ENCODE results near the gene ARID3B. TPM values are rescaled to one million over a fixed set of nuclear protein-coding genes. Genes with fewer than 3 reads are reported as not detected.

ARID3B gene
- total RNA-seq, 1 experiment from 2014 or later: 101 TPM

GRCh38 chr15:74628199-74628598 lies 87.2 kb downstream of the ARID3B start:
- no peak overlapping the region for H2BK120ac ChIP-seq (ENCODE audit: low read depth, low read length, poor library complexity, severe bottlenecking)
- H3K9me3 Mint-ChIP-seq: no peaks in the 10 kb centered on the region
- H3K14ac ChIP-seq (ENCODE audit: insufficient read depth, low read length): no peak overlapping the region
- no peak overlapping the region for H4K5ac ChIP-seq (ENCODE audit: insufficient read length, low read depth, low read length)
- no peak overlapping the region for H2BK15ac ChIP-seq (ENCODE audit: low read depth, low read length)
- H4K91ac ChIP-seq (ENCODE audit: insufficient read length, low read depth, low read length): no peak overlapping the region
- H3K9me3 ChIP-seq (ENCODE audit: control insufficient read depth, low read depth, low read length): no peaks in the 10 kb centered on the region
- no peak overlapping the region for H4K8ac ChIP-seq (replicated peaks; ENCODE audit: insufficient read length, low read depth, low read length)
- no peak overlapping the region for H3T11ph ChIP-seq (ENCODE audit: low read length)
- H3K56ac ChIP-seq (ENCODE audit: insufficient read length, low read depth, low read length): no peak overlapping the region
- no peaks in the 10 kb centered on the region for H3K27me3 ChIP-seq (ENCODE audit: insufficient read depth, low read length)
- H2AK5ac ChIP-seq (ENCODE audit: insufficient read length, low read length): no peak overlapping the region
- peaks cover 37 to 78% (median 76%) of the 10 kb centered on the region in 3 experiments; a peak in 6 of 7 replicates for H3K36me3 Mint-ChIP-seq (ENCODE audit: insufficient read depth in 1 of 3, low read depth in 3 of 3)
- no peak overlapping the region for H2BK20ac ChIP-seq (ENCODE audit: low read depth, low read length, poor library complexity, severe bottlenecking)
- no peak overlapping the region for H3K4me3 Mint-ChIP-seq
- no peak for DNase-seq
- no peaks in the 10 kb centered on the region for H3K4me1 ChIP-seq (ENCODE audit: insufficient read depth, low read length)
- TF ChIP-seq CTCF (conservative IDR thresholded peaks at IDR 0.05): no peak
- peak overlapping the region in 1 of 3 experiments; percentile 16; a peak in 1 of 7 replicates for H3K27ac Mint-ChIP-seq
- no peaks in the 10 kb centered on the region for H3K79me1 ChIP-seq (ENCODE audit: insufficient read depth, low read depth, low read length, poor library complexity, severe bottlenecking)
- H2AFZ ChIP-seq (ENCODE audit: low read length): no peak overlapping the region
- H3K4me2 ChIP-seq (ENCODE audit: insufficient read depth, insufficient read length, low read length): no peak overlapping the region
- H3K4me1 Mint-ChIP-seq: no peaks in the 10 kb centered on the region
- WGBS (ENCODE audit: extremely low coverage, insufficient read length, low lambda C conversion rate): no CpG with 5 or more reads among the region's 3 CpGs
- no peaks in the 10 kb centered on the region; the same call in 1 of the 2 replicates for H3K27me3 Mint-ChIP-seq (ENCODE audit: low read depth)
- no peaks in the 10 kb centered on the region for H4K20me1 ChIP-seq (ENCODE audit: control insufficient read depth, insufficient read depth, insufficient read length)
- no peaks in the 10 kb centered on the region for H3K79me2 ChIP-seq (ENCODE audit: insufficient read depth, low read length)
- H2BK12ac ChIP-seq (ENCODE audit: insufficient read length, low read depth, low read length): no peak overlapping the region
- H3K18ac ChIP-seq (ENCODE audit: insufficient read length, low read depth, low read length): no peak overlapping the region
- H3K9ac ChIP-seq (ENCODE audit: extremely low read depth, insufficient read length, low read length): no peak overlapping the region
- H3K4ac ChIP-seq (ENCODE audit: low read depth, low read length): no peak overlapping the region
- no peak overlapping the region for H2BK5ac ChIP-seq (ENCODE audit: insufficient read length, low read length)
- H3K23ac ChIP-seq (ENCODE audit: insufficient read length, low read depth, low read length): no peak overlapping the region
- no peaks in the 10 kb centered on the region for H3K23me2 ChIP-seq (ENCODE audit: insufficient read length, low read depth, low read length, poor library complexity, severe bottlenecking)
- no peak overlapping the region for H3K27ac ChIP-seq (ENCODE audit: insufficient read length, low read depth, low read length)
